ENCODE measurements around the gene OR4D2.
A peak's percentile ranks its signal among the peaks of the same experiment; 100 is the strongest.

Gene OR4D2

DNA sequence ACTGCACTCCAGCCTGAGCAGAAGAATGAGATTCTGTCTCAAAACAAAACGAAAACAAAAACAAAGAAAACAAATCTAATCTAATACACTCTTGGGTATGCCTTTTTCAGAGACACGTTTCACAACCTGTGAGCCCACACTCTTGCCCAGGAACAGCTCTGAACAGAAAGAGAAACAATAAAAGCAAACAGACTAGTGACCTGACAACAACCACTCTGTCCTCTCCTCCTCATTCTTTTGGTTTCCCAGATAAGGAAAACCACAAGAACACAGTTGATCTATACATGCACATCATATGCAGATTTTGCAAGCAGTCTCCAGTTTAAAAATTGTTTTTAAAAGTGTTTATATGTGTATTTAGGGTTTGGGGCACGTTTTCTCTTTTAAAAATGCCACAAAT lies 51.0 kb downstream of the OR4D2 start:
- no peak for DNase-seq

DNA sequence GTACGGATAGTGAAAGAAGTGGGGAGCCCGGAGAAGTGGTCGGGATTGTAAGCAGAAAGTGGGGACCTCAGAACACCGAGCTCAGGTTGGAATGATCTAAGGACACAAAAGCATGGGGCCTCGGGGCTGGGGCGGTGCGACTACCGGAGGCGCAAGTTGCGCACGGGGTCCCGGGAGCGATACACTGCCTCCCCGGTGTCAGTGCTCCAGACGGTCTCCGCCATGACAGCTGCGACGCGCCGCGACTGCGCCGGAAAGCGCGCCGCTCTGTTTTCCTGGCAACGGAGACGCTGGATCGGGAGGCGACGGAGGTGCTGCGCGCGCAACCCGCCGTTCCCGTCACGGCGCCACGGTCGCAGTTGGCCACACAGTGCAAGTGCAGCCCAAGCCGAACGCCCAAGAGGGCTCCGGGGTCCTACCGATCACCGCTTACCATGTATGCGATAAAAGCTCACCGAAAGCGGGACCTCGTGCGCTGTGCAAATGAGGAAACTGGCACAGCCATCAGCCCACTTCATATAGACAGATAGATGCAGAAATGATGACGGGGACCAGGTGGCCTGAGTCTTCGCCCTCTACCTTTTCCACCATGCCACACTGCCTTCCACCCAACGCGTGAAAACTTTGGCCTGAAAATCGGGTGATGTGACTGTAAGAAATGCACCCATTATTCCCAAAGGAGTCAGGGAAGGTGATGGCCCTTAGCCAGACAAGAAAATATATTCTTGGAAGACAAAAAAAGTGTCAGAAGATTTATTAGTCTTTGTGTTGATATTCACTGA lies 52.4 kb downstream of the OR4D2 start, which contains the start of gene MKS1:
Gene MKS1 (minus strand): TSS at position 249 of the 782 bp plus-strand sequence. CDS start 25 bp downstream, at position 224.
- DNase-seq, result peak; percentile 98

- no peak for DNase-seq
Measured at GRCh38 chr17:58219789-58220183, 53.0 kb downstream of the OR4D2 start.

All from activated CD8-positive, alpha-beta memory T cell treated with anti-CD3 and anti-CD28 coated beads, Interleukin-2, amount 50 U/mL, for 48 hours (primary cell).